ENCODE data around the gene PALB2.

Gene PALB2

GRCh38 chr16:23578101-23578830 lies 62.8 kb downstream of the PALB2 start:
- Histone ChIP-seq H3K4me2 (ENCODE audit: low read length) (no peak overlapping the region), H4K5ac (ENCODE audit: low read length) (no peak overlapping the region), H3K56ac (ENCODE audit: low read length) (no peak overlapping the region), H2BK5ac (ENCODE audit: low read length) (no peak overlapping the region), H3K36me3 (ENCODE audit: control insufficient read depth, insufficient read depth, low read length) (peaks cover 5% of the 10 kb centered on the region), H3K4me3 (ENCODE audit: low read length) (no peak overlapping the region), H3K18ac (ENCODE audit: low read length) (no peak overlapping the region), H3K9ac (ENCODE audit: low read length) (no peak overlapping the region), H3K4me1 (ENCODE audit: control insufficient read depth, low read depth, low read length) (no peaks in the 10 kb centered on the region), H3K27me3 (ENCODE audit: insufficient read depth, low read length, poor library complexity) (no peaks in the 10 kb centered on the region), H3K79me2 (ENCODE audit: control insufficient read depth, insufficient read depth, low read length) (no peaks in the 10 kb centered on the region), H2BK120ac (ENCODE audit: low read depth, low read length) (no peak overlapping the region), H3K23ac (ENCODE audit: low read length) (no peak overlapping the region), H4K8ac (ENCODE audit: low read depth, low read length) (no peak overlapping the region), H3K27ac (ENCODE audit: low read depth, low read length) (no peak overlapping the region), H3K4ac (ENCODE audit: low read depth, low read length) (no peak overlapping the region), H3K79me1 (ENCODE audit: low read length) (no peaks in the 10 kb centered on the region), H2AK5ac (ENCODE audit: low read length) (no peak overlapping the region), H2BK15ac (replicated peaks; ENCODE audit: low read depth) (no peak overlapping the region)
- WGBS (ENCODE audit: extremely low coverage, insufficient coverage, low lambda C conversion rate) = no CpG with 5 or more reads among the region's 5 CpGs
- no peak for DNase-seq

- H2BK15ac ChIP-seq (replicated peaks; ENCODE audit: low read depth) = no peak overlapping the region
- no peaks in the 10 kb centered on the region for H3K79me1 ChIP-seq (ENCODE audit: low read length)
- no peak overlapping the region for H3K27ac ChIP-seq (ENCODE audit: low read depth, low read length)
- H3K9ac ChIP-seq (ENCODE audit: low read length) = no peak overlapping the region
- no peak overlapping the region for H3K4me2 ChIP-seq (ENCODE audit: low read length)
- no peak overlapping the region for H3K4ac ChIP-seq (ENCODE audit: low read depth, low read length)
- H3K27me3 ChIP-seq (ENCODE audit: insufficient read depth, low read length, poor library complexity) = no peaks in the 10 kb centered on the region
- no peak overlapping the region for H4K5ac ChIP-seq (ENCODE audit: low read length)
- no peak overlapping the region for H3K56ac ChIP-seq (ENCODE audit: low read length)
- H2BK120ac ChIP-seq (ENCODE audit: low read depth, low read length) = no peak overlapping the region
- H3K36me3 ChIP-seq (ENCODE audit: control insufficient read depth, insufficient read depth, low read length) = peaks cover 5% of the 10 kb centered on the region
- no peaks in the 10 kb centered on the region for H3K79me2 ChIP-seq (ENCODE audit: control insufficient read depth, insufficient read depth, low read length)
- H4K8ac ChIP-seq (ENCODE audit: low read depth, low read length) = no peak overlapping the region
- H3K18ac ChIP-seq (ENCODE audit: low read length) = no peak overlapping the region
- no peak for DNase-seq
- H2BK5ac ChIP-seq (ENCODE audit: low read length) = no peak overlapping the region
- no peak overlapping the region for H3K23ac ChIP-seq (ENCODE audit: low read length)
- H3K4me1 ChIP-seq (ENCODE audit: control insufficient read depth, low read depth, low read length) = no peaks in the 10 kb centered on the region
- WGBS (ENCODE audit: extremely low coverage, insufficient coverage, low lambda C conversion rate) = no CpG with 5 or more reads among the region's 2 CpGs
- no peak overlapping the region for H3K4me3 ChIP-seq (ENCODE audit: low read length)
- H2AK5ac ChIP-seq (ENCODE audit: low read length) = no peak overlapping the region
Measured at GRCh38 chr16:23577493-23577892, 63.6 kb downstream of the PALB2 start.

- Histone ChIP-seq H3K79me1 (ENCODE audit: low read length) (peaks cover 1% of the 10 kb centered on the region), H4K5ac (ENCODE audit: low read length) (no peak overlapping the region), H3K56ac (ENCODE audit: low read length) (no peak overlapping the region), H3K36me3 (ENCODE audit: control insufficient read depth, insufficient read depth, low read length) (peaks cover 5% of the 10 kb centered on the region), H3K79me2 (ENCODE audit: control insufficient read depth, insufficient read depth, low read length) (no peaks in the 10 kb centered on the region), H3K18ac (ENCODE audit: low read length) (no peak overlapping the region), H3K4me1 (ENCODE audit: control insufficient read depth, low read depth, low read length) (no peaks in the 10 kb centered on the region), H3K27ac (ENCODE audit: low read depth, low read length) (no peak overlapping the region), H4K8ac (ENCODE audit: low read depth, low read length) (no peak overlapping the region), H3K27me3 (ENCODE audit: insufficient read depth, low read length, poor library complexity) (no peaks in the 10 kb centered on the region), H3K4me3 (ENCODE audit: low read length) (no peak overlapping the region), H2AK5ac (ENCODE audit: low read length) (no peak overlapping the region), H2BK120ac (ENCODE audit: low read depth, low read length) (no peak overlapping the region), H3K9ac (ENCODE audit: low read length) (no peak overlapping the region), H3K23ac (ENCODE audit: low read length) (no peak overlapping the region), H2BK5ac (ENCODE audit: low read length) (no peak overlapping the region), H2BK15ac (replicated peaks; ENCODE audit: low read depth) (no peak overlapping the region), H3K4ac (ENCODE audit: low read depth, low read length) (no peak overlapping the region), H3K4me2 (ENCODE audit: low read length) (no peak overlapping the region)
- peak; percentile 54 for DNase-seq
- WGBS (ENCODE audit: extremely low coverage, insufficient coverage, low lambda C conversion rate) = no CpG with 5 or more reads among the region's 3 CpGs
Measured at GRCh38 chr16:23575834-23576233, 65.3 kb downstream of the PALB2 start.

- Histone ChIP-seq H2BK15ac (replicated peaks; ENCODE audit: low read depth) (no peak overlapping the region), H3K36me3 (ENCODE audit: control insufficient read depth, insufficient read depth, low read length) (peaks cover 9% of the 10 kb centered on the region), H3K23ac (ENCODE audit: low read length) (no peak overlapping the region), H4K8ac (ENCODE audit: low read depth, low read length) (no peak overlapping the region), H3K4me1 (ENCODE audit: control insufficient read depth, low read depth, low read length) (no peaks in the 10 kb centered on the region), H3K79me2 (ENCODE audit: control insufficient read depth, insufficient read depth, low read length) (no peaks in the 10 kb centered on the region), H3K27ac (ENCODE audit: low read depth, low read length) (no peak overlapping the region), H3K27me3 (ENCODE audit: insufficient read depth, low read length, poor library complexity) (no peaks in the 10 kb centered on the region), H3K9ac (ENCODE audit: low read length) (no peak overlapping the region), H3K18ac (ENCODE audit: low read length) (no peak overlapping the region), H2BK120ac (ENCODE audit: low read depth, low read length) (no peak overlapping the region), H3K56ac (ENCODE audit: low read length) (no peak overlapping the region), H3K4ac (ENCODE audit: low read depth, low read length) (no peak overlapping the region), H3K79me1 (ENCODE audit: low read length) (peaks cover 1% of the 10 kb centered on the region), H4K5ac (ENCODE audit: low read length) (no peak overlapping the region), H3K4me2 (ENCODE audit: low read length) (no peak overlapping the region), H3K4me3 (ENCODE audit: low read length) (no peak overlapping the region), H2AK5ac (ENCODE audit: low read length) (no peak overlapping the region), H2BK5ac (ENCODE audit: low read length) (no peak overlapping the region)
- no peak for DNase-seq
- WGBS (ENCODE audit: extremely low coverage, insufficient coverage, low lambda C conversion rate) = no CpG with 5 or more reads among the region's 5 CpGs
Measured at GRCh38 chr16:23573817-23574216, 67.3 kb downstream of the PALB2 start.

- H3K27me3 ChIP-seq (ENCODE audit: insufficient read depth, low read length, poor library complexity) = no peaks in the 10 kb centered on the region
- WGBS (ENCODE audit: extremely low coverage, insufficient coverage, low lambda C conversion rate) = no CpG with 5 or more reads among the region's 9 CpGs
- H2BK120ac ChIP-seq (ENCODE audit: low read depth, low read length) = no peak overlapping the region
- H2BK5ac ChIP-seq (ENCODE audit: low read length) = no peak overlapping the region
- H3K4ac ChIP-seq (ENCODE audit: low read depth, low read length) = no peak overlapping the region
- no peaks in the 10 kb centered on the region for H3K79me2 ChIP-seq (ENCODE audit: control insufficient read depth, insufficient read depth, low read length)
- H3K56ac ChIP-seq (ENCODE audit: low read length) = no peak overlapping the region
- H2BK15ac ChIP-seq (replicated peaks; ENCODE audit: low read depth) = no peak overlapping the region
- H3K4me1 ChIP-seq (ENCODE audit: control insufficient read depth, low read depth, low read length) = no peaks in the 10 kb centered on the region
- H3K27ac ChIP-seq (ENCODE audit: low read depth, low read length) = no peak overlapping the region
- no peak overlapping the region for H3K4me3 ChIP-seq (ENCODE audit: low read length)
- H3K23ac ChIP-seq (ENCODE audit: low read length) = no peak overlapping the region
- no peak overlapping the region for H2AK5ac ChIP-seq (ENCODE audit: low read length)
- no peak overlapping the region for H3K18ac ChIP-seq (ENCODE audit: low read length)
- no peak for DNase-seq
- H4K5ac ChIP-seq (ENCODE audit: low read length) = no peak overlapping the region
- peaks cover 3% of the 10 kb centered on the region for H3K79me1 ChIP-seq (ENCODE audit: low read length)
- H3K4me2 ChIP-seq (ENCODE audit: low read length) = no peak overlapping the region
- H3K9ac ChIP-seq (ENCODE audit: low read length) = no peak overlapping the region
- H3K36me3 ChIP-seq (ENCODE audit: control insufficient read depth, insufficient read depth, low read length) = peaks cover 11% of the 10 kb centered on the region
- H4K8ac ChIP-seq (ENCODE audit: low read depth, low read length) = no peak overlapping the region
Measured at GRCh38 chr16:23572394-23572793, 68.7 kb downstream of the PALB2 start.

GRCh38 chr16:23571895-23572294 lies 69.2 kb downstream of the PALB2 start:
- H4K5ac ChIP-seq (ENCODE audit: low read length) = no peak overlapping the region
- H2BK15ac ChIP-seq (replicated peaks; ENCODE audit: low read depth) = no peak overlapping the region
- no peak overlapping the region for H3K4me3 ChIP-seq (ENCODE audit: low read length)
- no peak overlapping the region for H3K4me2 ChIP-seq (ENCODE audit: low read length)
- no peak for DNase-seq
- no peak overlapping the region for H3K9ac ChIP-seq (ENCODE audit: low read length)
- H2BK120ac ChIP-seq (ENCODE audit: low read depth, low read length) = no peak overlapping the region
- H3K56ac ChIP-seq (ENCODE audit: low read length) = no peak overlapping the region
- no peak overlapping the region for H3K27ac ChIP-seq (ENCODE audit: low read depth, low read length)
- peaks cover 12% of the 10 kb centered on the region for H3K36me3 ChIP-seq (ENCODE audit: control insufficient read depth, insufficient read depth, low read length)
- H3K18ac ChIP-seq (ENCODE audit: low read length) = no peak overlapping the region
- peaks cover 3% of the 10 kb centered on the region for H3K79me1 ChIP-seq (ENCODE audit: low read length)
- H3K79me2 ChIP-seq (ENCODE audit: control insufficient read depth, insufficient read depth, low read length) = no peaks in the 10 kb centered on the region
- no peak overlapping the region for H4K8ac ChIP-seq (ENCODE audit: low read depth, low read length)
- no peaks in the 10 kb centered on the region for H3K27me3 ChIP-seq (ENCODE audit: insufficient read depth, low read length, poor library complexity)
- no peak overlapping the region for H2AK5ac ChIP-seq (ENCODE audit: low read length)
- no peak overlapping the region for H3K4ac ChIP-seq (ENCODE audit: low read depth, low read length)
- WGBS (ENCODE audit: extremely low coverage, insufficient coverage, low lambda C conversion rate) = no CpG with 5 or more reads among the region's 5 CpGs
- no peak overlapping the region for H2BK5ac ChIP-seq (ENCODE audit: low read length)
- no peaks in the 10 kb centered on the region for H3K4me1 ChIP-seq (ENCODE audit: control insufficient read depth, low read depth, low read length)
- no peak overlapping the region for H3K23ac ChIP-seq (ENCODE audit: low read length)
